Stimulated activated CD4-positive, alpha-beta T cell treated with anti-CD3 and anti-CD28 coated beads, Interleukin-15, amount 100 ng/mL, for 24 hours (primary cell): ENCODE results near the gene DMD.
"Not testable (repeated sequence)": the region's sequence is repeated elsewhere in the genome, so short reads cannot be mapped to it uniquely, and the experiment has no call there.

ENCODE experiments used
- DNase-seq: peaks from one replicate; pipeline ENCODE4 v3.0.0-alpha.2; 2020

Gene DMD

GRCh38 chrX:32839781-32840180, 371.6 kb downstream of the DMD start:
- no peak for DNase-seq

- DNase-seq = no peak
Measured at GRCh38 chrX:32825009-32825408, 386.3 kb downstream of the DMD start.

- no peak for DNase-seq
Measured at GRCh38 chrX:32804034-32804433, 407.3 kb downstream of the DMD start.

DNA sequence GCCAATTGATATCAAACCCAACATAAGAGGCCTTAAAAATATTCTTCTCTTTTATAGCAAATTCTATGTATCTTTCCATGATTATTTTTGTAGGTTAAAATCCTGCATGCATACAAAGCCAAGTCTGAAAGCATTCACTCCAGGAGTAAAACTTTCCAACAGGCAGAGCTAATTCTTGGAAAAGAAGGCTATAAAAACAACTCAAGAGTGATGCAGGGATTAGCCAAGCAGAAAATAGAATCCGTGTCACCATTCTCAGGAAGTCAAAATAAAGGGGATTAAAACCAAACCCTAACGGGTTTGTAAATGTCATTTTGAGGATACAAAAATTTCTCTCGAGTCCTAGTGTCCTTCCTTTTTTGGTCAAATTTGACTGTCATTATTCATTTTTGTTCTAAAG, 412.4 kb downstream of the DMD start:
- DNase-seq = no peak

DNA sequence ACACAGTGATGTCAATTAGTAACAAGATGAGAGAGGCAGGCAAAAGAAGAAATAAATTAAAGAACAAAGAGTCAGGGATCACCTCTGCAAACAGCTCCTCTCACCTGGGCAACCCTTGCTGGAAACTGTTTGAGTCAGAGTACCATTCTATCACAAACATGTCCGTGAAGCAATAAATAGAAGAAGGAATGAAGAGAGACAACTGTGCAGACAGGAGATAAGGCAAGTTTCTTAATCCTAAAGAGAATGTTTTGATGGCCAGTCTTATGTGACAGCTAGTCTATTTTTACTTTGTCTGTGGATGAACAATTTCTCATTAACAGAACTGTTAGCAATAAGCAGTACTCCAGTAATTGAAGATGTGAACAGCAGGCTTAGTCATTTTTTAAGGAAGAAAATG, 422.4 kb downstream of the DMD start:
- no peak for DNase-seq

GRCh38 chrX:32780109-32780508, 431.2 kb downstream of the DMD start:
- no peak for DNase-seq

DNA sequence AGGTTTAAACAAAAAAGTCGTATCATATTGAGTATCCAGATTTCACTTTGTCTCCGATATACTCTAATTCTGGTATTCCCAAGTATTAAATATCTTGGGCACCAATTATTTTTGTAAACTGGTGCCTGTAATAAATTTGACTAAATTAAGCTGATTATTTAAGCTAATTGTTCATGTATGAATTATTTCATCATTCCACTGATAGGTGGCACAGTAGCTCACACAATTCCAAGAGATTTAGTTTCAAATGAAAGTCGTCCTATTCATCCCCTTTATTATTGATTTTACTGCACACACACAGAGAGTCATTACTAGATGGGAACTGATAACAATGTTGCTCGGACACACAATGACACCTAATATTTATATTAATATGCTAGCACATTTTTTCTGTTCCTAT, 432.4 kb downstream of the DMD start:
- no peak for DNase-seq

DNA sequence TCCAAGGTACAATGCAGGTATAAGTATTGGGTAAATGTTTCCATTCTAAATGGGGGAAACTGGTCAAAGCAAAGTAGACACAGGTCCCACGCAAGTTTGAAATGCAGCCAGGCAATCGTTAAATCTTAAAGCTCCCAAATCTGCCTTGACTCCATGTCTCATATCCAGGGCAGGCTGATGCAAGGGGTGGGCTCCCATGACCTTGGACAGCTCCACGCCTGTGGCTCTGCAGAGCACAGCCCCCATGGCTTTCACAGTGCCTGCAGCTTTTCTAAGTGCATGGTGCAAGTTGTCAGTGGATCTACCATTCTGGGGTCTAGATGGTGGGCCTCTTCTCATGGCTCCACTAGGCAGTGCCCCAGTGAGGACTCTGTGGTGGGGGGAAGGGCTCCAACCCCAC, 436.4 kb downstream of the DMD start:
- no peak for DNase-seq

DNA sequence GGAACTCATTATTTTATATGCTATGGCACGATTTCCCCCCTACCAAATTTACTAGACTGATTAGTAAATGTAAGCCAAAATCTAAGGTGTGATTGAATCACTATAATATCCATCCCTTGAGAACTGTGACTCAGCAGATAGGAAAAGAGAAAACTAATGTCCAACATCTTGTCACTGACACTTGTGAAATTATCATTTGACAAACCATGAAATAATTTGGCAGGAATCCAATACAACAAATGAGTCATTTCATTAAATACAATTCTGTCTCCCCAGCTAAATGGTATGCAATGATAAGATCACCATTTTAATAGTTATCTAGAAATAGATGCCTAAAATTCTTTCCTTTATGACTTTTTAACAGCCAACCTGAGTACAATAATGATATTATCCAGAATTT, 462.3 kb downstream of the DMD start:
- DNase-seq = no peak

GRCh38 chrX:32745323-32745722, 466.0 kb downstream of the DMD start:
- DNase-seq = no peak

DNA sequence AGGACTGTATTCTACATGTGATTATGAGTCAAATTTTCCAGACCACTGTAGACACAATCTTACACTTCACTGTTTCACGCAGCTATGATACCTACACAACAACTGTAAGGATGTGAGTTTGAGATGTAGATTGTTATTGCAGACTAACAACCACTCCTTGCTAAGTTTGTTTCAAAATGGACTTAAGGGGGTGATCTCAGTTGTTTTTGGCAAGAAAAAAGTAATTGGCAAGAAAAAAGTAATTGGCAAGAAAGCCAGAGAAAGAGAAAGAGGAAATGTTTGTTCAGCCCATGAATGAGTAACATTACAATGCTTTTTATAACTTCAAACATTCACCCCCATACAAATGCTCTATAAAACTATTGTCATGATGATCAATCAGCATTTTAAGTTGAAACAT, 466.4 kb downstream of the DMD start:
- no peak for DNase-seq

GRCh38 chrX:32741910-32742309, 469.4 kb downstream of the DMD start:
- no peak for DNase-seq

DNA sequence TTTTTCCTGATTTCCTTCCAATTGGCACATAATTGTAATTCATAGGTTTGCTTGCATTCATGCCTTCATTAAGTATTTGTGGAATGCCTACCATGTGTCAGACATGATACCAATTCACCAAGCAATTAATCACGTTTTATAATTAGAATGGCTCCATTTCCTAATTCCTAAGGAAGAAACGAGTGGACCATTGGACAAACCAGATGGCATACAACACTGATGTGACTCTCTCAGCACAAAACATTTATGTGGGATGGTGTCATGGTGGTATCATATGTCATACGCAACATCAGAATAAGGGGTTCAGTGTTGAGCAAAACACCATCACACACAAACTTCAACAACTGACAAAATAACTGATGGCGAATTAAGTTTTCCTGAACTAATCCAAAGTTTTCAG, 502.8 kb downstream of the DMD start:
- DNase-seq = no peak

GRCh38 chrX:32705385-32705784, 506.0 kb downstream of the DMD start:
- not testable (repeated sequence) for DNase-seq

- no peak for DNase-seq
Measured at GRCh38 chrX:32687379-32687778, 524.0 kb downstream of the DMD start.

GRCh38 chrX:32678487-32678886, 532.9 kb downstream of the DMD start:
- no peak for DNase-seq

DNA sequence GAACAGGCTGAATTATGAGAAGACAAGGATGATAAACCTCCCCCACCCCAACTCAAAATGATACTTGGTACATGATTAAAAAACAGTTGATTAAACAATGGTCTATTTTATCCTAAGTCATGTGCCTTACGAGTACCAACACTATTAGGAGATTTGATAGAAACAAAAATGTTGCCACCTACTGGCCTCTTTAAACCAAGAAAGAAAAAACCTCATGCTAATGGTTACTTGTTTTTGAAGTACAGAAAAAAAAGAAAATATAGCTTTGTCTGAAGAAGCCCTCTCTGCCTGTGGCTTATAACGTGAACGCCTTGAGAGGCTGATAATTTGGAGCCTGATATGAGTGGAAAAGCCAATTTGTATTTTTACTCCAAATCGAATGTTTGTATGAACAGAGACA, 538.2 kb downstream of the DMD start:
- no peak for DNase-seq

DNA sequence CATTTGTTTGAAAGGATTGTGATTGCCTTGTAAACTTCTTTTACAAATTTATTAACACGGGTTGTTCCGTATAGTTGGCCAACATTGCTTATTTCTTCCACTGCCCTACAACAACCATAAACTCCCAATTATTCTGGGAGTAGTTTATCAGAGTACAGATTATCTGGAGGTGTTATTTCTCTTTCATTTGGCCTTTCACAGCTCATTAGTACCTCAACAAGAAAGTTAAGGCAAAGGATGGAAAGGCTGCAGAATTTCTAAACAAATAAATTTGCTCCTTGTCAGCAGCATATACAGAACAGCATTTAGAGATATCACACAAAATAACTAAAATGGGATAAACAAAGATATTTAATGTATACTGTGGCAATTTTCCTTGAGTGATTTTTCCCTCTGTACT, 548.8 kb downstream of the DMD start:
- no peak for DNase-seq

DNA sequence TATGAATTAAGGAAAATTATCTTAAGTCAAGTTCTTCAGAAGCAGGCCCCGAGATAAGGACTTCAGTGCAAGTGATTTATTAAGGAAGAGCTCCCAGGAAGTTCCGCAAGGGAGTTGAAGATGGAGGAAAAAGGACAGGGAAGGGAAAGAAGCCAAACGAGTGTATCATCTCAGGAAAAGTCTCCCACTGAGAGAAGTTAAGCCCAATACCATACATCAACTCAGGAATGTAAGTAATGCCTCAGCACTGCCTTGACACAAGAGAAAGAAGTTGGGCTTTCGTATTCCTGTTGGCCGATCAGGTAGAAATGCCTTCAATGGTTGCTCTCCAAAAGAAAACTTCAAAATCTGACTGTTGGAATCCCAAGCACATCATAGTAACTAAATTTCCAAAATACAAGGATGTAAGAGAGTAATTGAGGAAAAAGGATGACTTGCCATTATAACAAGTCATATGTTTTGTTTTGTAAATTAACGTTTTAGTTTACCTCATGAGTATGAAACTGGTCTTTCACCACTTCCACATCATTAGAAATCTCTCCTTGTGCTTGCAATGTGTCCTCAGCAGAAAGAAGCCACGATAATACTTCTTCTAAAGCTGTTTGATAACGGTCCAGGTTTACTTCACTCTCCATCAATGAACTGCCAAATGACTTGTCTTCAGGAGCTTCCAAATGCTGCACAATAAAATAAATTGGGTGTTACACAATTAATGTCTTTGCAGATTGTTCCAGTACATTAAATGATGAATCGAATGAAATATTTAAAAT, 566.7 kb downstream of the DMD start:
- DNase-seq = no peak

DNA sequence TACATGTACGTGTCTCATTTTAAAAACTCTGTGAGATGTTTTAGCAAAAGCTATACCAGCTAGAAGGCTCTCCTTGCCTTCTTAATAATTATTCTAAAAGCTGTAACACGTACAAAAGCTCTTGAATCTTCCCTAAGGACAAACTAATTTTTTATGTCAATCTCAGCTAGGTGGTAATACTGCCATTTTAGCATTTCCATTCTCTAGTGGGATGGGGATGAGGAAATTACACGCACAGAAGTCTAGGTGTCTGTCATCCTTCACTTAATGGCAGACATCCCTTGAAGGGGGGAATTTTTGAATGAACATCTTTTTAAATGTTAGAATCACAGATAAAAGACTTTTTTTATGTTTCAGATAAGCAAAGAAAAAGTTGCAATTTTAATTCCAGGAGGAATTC, 569.1 kb downstream of the DMD start:
- no peak for DNase-seq

DNA sequence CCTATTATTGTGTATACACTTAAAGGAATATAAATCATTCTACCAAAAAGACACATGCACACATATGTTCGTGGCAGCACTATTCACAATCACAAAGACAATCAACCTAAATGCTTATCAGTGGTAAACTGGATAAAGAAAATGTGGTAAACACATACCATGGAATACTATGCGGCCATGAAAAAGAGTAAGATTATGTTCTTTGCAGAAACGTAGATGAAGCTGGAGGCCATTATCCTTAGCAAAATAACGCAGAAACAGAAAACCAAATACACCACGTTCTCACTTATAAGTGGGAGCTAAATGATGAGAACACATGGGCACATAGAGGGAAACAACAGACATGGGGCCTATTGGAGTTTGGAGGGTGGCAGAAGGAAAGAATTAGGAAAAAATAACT, 593.2 kb downstream of the DMD start:
- no peak for DNase-seq

- DNase-seq = no peak
Measured at GRCh38 chrX:32614707-32615106, 596.6 kb downstream of the DMD start.

GRCh38 chrX:32599156-32599555, 612.2 kb downstream of the DMD start:
- no peak for DNase-seq

DNA sequence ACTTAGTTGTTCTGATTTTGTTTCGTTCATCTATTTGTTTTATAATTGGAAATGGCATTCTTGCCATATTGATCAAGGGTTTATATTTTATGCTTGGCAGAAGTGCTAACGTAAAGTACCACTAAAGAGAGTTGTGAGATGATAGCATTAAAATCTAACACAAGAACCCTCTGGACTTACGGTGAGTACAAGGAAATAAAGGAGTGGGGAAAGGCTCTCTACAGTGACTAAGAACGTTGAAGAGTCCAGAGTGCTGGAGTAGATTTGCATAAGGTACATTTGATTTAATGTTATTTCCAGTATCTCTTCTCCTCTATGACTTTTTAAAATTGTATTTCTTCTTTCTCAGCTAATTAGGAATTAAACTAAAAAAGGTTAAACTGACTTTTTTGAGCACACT, 612.6 kb downstream of the DMD start:
- DNase-seq = no peak

- no peak for DNase-seq
Measured at GRCh38 chrX:32597777-32598176, 613.6 kb downstream of the DMD start.

DNA sequence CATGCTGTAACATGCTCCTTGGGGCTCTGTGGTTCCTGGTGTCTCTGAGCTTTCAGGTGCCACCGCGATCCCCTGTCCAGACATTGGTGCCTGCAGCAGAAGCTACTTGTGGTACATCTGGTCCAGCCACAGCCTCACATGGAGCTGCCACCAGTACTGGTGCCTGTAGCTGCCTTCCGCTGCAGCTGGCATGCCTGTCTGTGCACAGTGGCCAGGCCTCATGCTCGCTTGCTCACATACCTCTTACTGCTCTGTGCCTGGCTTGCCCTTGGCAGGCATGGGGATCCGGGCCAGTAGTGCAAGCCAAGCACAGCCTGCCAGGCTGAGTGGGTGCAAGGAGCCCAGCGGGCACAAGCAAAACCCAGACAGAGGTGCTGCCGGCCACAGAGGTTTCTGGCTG, 618.6 kb downstream of the DMD start:
- no peak for DNase-seq
